Measurements from ENCODE around the gene MIB1.
"Not testable (repeated sequence)": the region's sequence is repeated elsewhere in the genome, so short reads cannot be mapped to it uniquely, and the experiment has no call there.

Gene MIB1

DNA sequence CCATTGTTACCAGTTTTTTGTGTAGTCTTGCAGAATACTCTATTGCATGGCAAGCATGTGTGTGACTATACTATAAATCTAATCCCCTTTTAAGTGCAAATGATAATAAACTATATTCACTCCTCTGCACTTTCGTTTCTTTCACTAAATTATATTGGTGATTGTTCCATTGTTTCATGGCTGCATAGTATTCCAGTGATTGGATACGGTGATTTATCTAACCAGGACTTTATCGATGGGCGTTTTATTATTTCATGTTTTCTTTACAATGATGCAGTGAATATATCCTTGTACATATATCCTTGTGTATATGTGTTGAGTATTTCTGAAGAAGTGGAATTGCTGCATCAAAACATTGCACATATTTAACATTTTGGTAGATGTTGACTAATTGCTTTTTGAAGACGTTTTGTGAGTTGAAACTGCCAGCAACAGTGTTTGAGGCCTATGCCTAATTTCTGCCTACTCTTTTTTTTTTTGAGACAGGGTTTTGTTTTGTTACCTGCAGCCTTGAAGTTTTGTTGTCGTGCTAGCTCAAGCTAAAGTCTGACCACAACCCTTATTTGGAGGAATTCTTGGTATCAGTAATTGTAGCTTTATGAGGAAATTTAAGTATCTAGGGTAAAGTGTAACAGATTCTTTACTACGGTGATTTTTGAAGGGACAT lies 2.7 kb downstream of the MIB1 start:
- DNase-seq, result no peak

DNA sequence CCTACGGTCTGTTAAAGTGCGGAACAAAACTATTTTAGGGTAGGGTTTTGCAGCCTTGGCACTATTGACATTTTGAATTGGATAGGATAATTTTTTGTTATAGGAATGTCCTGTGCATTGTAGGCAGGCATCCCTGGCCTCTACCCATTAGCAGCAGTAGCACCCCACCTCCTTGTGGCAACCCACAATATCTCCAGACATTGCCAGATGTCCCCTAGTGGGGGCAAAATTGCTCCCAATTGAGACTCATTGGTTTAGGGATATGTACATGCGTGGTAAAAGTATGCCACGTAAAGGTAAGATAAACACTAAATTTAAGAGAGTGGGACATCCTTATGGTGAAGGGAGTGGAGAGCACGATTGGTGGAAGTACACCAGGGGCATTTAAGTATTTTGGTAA lies 4.6 kb downstream of the MIB1 start:
- no peak for DNase-seq

DNA sequence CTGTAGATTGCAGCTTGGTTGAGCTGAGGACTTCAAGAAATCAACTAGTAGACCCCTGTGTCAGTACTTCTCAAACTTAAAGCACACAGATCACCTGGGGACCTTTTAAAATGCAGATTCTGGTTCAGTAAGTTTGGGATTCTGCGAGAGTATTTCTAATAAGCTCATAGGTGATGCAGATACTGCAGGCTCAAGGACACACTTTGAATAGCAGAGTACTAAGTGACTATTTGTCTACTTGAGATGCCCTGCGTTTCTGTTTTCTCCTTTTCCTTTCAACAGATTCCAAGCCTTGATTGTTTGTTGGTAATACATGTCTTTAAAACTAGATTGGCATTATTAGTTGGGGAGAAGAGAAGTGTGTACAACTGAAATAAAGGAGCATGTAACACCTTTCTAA lies 6.7 kb downstream of the MIB1 start:
- DNase-seq, result no peak

DNA sequence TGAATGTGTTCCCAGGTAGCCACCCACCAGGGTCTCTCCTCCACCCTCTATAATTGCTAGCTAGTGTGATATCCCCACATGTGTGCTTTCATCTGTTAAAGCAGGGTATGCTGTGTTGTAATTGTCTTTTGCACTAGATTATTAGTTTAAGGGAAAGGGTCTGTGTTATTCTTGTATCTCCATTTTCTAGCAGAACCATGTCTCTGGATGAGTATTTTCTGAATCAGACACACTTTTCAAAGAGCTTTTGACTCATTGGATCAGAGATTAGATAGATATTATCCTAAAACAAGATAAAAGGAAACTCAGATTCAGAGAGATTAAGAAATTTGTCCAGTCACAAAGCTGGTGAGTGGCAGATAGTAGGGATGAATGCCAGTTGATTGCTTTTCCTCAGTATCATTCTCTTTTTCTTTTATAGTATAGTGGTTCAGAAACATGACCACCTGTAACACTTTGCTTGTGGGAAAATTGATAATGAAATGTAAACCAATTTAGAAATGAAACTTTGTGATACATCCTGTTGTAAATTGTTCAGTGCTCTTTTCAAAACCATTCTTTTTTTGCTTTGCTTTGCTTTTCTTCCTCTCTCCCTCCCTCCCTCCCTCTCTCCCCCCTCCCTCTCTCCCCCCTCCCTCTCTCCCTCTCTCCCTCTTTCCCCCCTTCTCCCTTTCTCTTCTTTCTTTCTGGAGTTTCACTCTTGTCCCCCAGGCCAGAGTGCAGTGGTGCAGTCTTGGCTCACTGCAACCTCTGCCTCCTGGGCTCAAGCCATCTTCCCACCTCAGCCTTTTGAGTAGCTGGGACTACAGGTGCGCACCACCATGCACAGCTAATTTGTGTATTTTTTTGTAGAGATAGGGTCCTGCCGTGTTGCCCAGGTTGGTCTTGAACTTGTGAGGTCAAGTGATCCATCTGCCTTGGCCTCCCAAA lies 7.4 kb downstream of the MIB1 start:
- no peak for DNase-seq

DNA sequence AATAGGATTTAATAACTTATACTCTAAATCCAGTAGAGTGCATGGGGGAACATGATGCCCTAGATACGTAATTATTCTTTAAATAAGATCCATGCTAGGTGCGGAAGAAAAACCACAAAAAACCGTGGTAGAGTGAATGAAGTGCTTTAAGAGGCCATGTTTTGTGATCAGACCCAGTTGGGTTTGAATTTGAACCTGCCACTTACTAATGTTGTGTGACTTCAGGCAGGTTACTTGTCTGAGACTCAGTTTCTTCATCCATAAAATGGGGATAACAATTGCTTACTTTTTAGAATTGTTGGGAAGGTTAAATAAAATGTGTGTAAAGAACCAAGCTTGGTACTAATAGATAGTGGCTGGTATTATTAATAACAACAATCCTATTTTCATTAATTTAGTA lies 17.2 kb downstream of the MIB1 start:
- DNase-seq, result no peak

DNA sequence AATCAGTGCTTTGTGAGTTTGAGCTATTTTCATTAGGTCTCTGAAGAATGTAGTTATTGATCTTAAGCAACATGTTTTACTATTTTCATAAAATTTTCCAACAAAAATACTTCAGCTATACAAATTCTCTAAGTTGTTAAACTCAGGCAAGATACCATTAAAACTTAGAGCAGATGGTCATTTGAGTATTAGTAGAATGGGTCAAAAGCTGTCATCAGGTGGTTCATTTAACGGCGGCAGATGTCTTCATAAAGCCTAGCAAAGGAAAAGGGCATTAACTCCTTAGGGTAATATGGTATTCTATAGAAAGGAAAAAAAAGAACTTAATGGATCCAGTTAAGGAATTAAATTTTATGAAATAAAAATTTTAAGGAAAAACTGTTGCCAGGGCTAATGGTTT lies 19.2 kb downstream of the MIB1 start:
- DNase-seq, result no peak

DNA sequence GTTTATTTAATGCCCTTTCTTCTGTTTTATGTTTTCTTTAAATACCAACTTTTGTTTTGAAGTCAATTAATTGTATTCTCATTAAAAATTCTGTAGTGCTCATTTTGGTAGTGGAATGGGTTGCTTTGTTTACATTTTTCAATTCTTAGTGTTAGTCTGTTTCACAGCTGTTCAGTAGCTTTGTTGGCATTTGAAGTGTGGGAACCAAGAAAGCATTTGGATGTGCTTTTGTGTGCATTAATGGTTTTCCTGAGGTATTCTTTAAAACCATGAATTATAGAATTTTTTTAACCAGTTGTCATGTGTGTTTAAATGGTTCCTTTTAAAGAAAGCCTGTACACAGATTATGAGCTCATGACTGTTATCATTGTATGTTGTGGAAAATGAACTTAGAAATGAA lies 19.7 kb downstream of the MIB1 start:
- DNase-seq, result peak; percentile 55

DNA sequence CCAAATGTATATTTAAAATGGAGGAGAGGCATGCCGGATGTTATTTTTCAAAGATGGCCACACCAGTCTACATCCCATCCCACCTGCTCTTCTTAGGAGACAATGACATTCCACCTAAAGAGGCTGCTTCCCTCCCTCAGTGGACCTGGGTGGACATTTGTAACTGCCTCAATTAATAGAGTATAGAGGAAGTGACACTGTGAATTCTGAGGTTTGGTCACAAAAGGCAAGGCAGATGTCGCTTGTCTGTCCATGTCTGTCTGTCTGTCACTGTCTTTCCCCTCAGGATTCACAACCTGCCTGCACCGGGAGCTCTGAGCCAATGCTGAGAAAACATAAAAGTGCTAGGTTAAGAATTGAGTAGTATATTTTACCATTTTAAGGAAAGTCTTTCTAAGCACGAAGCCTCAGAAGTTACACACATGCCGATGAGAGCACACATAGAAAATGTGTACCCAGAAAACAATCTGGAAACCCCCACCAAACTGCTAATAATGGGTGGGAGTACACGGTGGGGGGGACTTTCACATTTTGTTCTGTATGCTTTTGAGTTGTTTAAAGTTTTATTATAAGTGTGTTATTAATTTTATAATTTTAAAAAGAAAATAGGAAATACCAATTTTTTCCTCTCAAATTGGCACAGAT lies 21.0 kb downstream of the MIB1 start:
- no peak for DNase-seq

DNA sequence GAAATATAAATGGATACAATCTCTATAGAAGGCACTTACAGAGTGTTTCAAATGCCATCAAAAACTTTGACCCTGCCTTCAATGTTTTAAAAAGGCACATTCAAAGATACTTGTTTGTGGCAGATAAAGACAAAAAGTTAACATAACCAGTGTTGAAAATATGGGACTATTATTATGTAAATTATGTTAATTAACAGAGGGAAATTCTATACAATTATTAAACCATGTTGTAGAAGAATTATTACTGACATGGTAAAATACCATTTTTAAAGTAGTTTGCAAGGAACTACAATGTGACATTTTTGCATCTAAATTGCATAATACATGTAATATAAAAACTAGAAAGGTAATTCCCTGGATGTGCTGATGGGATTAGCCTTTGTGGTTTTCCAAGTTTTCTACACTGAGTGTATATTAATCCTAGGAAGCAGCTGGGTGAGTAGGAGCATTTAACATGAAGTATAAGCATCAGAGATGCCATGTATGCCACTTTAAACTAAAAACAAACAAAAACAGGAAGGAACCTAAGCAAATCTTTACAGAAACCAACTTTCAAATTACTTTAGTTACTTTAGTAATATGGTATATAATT lies 21.7 kb downstream of the MIB1 start:
- no peak for DNase-seq

DNA sequence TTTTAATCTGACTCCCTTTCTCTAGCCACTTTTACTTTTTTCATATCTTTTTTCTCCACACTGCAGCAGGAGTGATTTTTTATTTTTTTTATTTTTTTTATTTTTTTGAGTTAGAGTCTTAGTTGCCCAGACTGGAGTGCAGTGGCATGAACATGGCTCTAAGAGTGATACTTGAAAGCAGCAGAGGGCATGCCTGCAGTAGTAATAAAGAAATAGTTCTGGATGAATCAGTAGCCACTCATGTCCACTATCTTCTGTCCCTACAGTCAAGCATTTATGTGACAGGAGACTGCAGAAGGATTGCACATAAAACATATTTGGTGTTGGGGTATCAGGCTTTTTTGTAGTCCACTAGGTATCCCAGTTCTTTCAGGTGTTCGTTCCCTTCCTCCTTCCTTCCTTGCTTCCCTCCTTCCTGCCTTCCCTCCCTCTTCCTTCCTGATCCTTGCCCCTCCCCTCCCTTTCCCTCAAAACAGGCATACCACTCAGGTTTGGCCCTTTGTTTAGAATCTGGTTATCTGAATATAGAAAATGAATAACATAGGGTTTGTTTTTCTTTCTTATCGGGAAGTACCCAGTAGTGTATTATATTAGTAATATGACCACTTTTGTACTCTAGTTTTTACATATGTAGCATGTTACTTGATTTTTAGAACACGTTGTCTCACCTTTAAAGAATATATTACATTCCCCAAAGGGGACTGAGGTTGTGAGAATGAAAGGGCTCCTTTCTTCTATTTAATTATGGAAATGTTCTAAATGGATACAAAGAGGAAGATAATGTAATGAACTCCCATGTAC lies 23.5 kb downstream of the MIB1 start:
- no peak for DNase-seq

DNA sequence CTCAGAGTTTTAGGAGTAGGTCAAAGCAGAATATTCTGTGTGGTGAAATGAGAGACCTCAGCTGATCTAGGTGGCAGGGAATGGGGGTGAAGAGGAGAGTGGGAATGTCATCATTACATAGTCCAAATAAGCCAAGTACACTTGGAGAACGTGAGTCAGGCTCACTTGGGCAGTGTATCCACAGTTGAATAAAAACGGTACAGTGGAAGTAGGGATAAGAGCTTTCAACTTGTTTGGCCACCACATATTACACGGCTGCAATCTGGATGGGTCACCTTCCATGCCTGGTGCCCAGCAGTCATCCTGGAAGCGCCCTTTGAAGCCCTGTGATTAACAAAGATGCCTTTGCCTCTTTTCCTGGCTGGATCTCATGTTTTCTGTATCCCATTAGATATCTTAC lies 28.6 kb downstream of the MIB1 start:
- DNase-seq, result no peak

DNA sequence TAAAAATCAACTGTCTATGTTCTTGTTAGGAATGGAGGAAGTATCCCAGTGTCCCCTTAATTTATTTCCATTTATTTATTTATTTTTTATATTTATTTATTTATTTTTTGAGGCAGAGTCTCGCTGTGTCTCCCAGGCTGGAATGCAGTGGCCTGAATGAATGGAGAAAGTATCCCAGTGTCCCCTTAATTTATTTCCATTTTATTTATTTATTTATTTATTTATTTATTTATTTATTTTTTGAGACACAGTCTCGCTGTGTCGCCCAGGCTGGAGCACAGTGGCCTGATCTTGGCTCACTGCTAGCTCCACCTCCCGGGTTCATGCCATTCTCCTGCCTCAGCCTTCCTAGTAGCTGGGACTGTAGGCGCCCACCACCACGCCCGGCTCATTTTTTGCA lies 34.1 kb downstream of the MIB1 start:
- no peak for DNase-seq

DNA sequence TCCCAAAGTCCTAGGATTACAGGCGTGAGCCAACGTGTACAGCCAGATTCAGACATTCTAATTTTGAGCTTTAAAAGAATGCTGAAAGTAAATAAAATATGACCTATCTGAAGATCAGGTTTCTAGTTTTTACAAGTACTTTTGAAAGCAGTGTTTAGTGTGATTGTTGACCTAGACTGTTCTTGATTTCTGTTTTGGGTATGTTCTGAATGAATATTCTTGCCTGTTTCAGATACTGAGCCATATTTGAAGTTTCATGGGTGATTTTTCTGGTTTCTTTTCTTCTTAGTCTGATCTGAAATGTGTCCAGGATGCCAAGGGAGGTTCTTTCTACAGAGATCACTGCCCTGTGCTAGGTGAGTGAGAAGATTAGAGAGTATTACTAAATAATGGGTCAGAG lies 37.2 kb downstream of the MIB1 start:
- DNase-seq, result no peak

DNA sequence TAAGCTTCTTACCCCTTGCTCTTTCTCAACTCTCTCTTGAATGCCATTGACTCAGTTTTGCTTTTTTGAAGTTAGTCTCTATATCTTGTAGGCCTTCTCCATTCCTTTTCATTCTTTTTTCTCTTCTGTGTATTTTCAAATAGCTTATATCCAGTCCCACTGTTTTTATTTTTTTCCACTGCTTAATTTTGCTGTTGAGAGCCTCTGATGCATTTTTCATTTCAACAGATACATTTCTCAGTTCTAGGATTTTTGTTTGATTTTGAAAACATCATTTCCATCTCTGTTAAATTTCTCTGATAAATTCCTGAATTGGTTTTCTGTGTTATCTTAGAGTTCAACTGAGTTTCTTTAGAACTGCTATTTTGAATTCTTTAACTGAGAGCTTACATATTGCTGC lies 45.9 kb downstream of the MIB1 start:
- DNase-seq, result no peak

DNA sequence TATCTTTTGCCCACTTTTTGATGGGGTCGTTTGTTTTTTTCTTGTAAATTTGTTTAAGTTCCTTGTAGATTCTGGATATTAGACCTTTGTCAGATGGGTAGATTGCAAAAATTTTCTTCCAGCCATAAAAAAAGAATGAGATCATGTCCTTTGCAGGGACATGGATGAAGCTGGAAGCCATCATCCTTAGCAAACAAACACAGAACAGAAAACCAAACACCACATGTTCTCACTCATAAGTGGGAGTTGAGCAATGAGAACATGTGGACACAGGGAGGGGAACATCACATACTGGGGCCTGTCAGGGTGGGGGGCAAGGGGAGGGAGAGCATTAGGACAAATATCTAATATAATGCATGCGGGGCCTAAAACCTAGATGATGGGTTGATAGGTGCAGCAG lies 55.5 kb downstream of the MIB1 start:
- not testable (repeated sequence) for DNase-seq

DNA sequence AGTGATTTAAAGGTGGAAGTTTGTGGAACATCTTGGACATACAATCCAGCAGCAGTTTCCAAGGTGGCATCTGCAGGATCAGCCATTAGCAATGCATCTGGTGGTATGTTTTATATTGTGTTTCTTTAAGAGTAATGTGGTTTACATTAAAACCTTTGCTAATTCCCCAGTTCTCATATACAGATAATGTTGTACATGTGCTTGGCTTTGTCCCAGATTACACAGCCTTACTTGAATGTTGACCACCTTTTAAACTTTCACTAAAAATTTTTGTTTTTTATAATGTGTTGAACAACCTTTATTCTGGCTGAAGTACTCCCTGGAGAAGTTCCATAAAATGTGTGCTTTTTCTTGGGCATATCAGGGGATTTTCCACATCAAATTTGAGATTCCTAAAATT lies 57.5 kb downstream of the MIB1 start:
- no peak for DNase-seq

DNA sequence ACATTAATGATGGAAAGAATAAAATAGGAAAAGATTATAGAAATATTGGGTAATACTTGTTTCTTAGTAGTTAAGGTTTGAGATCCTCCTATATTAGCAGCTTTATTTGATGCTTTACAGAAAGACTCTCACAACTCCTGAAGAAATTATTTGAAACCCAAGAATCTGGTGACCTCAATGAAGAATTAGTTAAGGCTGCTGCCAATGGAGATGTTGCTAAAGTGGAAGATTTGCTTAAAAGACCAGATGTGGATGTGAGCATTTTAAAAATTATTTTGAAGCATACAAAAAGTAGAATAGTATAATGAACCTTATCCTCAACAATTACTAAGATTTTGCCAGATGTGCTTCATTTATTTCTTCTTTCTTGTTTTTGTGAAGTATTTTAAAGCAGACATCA lies 59.1 kb downstream of the MIB1 start:
- DNase-seq, result no peak

DNA sequence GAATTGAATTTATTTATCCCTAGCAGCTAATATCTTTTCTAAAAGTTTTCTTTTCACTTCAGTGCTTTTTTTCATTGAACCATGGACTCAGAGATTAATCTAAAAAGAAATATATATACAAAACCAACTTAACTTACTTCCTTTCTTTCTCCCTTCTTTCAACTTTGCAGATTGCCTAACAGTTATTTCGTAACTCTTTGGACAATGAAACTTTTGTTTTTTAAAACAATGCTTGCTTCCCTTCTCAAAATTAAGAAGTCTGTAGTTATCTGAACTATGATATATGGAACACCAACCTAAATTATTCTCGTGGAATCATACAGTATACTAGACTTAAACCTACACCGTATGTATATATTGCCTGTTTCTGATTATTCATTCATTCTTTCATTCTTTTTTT lies 62.9 kb downstream of the MIB1 start:
- DNase-seq, result no peak

DNA sequence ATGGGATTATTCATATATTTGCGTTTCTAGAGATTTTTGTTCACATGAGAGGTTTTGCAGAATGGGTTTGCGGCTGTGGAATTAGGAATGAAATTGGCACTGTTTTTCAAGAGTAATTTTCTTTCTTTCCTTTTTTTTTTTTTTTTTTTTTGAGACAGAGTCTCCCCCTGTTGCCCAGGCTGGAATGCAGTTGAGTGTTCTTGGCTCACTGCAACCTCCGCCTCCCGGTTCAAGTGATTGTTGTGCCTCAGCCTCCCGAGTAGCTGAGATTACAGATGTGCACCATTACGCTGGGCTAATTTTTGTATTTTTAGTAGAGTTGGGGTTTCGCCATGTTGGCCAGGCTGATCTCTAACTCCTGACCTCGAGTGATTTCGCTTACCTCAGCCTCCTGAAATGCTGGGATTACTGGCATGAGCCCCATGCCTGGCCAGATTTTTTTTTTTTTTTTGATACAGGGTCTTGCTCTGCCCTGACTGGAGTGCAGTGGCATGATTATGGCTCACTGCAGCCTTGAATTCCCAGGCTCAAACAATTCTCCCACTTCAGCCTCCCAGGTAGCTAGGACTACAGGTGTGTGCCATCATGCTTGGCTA lies 65.3 kb downstream of the MIB1 start:
- DNase-seq, result no peak

DNA sequence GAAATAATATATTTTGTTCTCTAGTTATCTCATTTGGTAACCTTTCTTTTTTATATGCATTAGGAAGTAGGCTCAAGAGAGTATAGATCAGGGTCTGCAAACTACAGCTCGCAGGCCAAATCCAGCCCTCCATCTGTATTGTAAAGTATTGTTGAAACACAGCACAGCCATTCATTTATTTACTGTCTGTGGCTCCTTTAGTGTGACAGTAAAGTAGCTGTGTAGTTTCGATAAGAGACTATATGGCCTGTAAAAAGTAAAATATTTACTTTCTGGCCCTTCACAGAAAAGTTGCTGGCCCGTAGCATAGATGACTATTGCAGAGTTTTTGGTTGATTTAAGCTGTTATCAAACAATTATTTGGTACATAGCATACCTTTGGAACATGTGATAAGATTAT lies 67.6 kb downstream of the MIB1 start:
- no peak for DNase-seq

DNA sequence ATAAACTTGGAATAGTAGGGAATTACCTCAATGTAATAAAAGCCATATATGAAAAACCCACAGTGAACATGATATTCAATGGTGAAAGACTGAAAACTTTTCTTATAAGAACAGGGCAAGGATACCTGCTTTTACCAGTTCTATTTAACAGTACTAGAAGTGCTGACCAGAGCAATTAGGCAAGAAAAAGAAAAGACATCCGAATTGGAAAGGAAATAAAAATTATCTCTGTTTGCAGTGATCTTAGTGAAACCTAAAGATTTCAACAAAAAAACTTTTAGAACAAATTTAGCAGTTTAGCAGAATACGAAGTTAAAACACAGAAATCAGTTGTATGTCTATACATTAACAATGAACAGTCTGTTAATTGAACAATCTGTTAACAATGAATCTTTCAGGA lies 69.1 kb downstream of the MIB1 start:
- DNase-seq, result no peak

DNA sequence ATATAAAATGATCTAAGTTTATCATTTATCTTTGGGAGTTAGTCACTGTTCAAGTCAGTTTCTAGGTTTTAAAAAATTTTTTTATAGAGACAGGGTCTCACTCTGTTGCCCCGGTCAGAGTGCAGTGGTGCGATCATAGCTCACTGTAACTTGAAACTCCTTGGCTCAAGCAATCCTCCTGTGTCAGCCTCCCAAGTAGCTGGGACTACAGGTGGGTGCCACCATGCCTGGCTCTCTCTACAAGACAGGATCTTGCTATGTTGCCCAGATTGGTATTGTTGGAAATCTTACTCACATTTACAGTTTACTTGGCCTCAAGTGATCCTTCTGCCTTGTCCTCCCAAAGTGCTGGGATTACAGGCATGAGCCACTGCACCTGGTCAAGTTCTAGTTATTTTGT lies 74.5 kb downstream of the MIB1 start:
- DNase-seq, result no peak

All from fibroblast of skin of scalp (primary cell).